ENCODE results near the gene FNDC3B.

- TF ChIP-seq CTCF (IDR thresholded peaks at IDR 0.05) (no peak), REST (IDR thresholded peaks at IDR 0.05; ENCODE audit: insufficient read depth in 1 of 2, low read depth in 2 of 2, low read length in 1 of 2) (no peak), POLR2AphosphoS5 (IDR thresholded peaks at IDR 0.05; ENCODE audit: low read depth, low read length) (no peak), SIN3A (IDR thresholded peaks at IDR 0.05; ENCODE audit: borderline replicate concordance, insufficient read depth, low read depth, low read length) (no peak)
Measured at GRCh38 chr3:172291650-172292049, 252.3 kb downstream of the FNDC3B start.
